Effector memory CD8-positive, alpha-beta T cell (primary cell): Measurements from ENCODE around the gene LRBA.
"Not testable (repeated sequence)": the region's sequence is repeated elsewhere in the genome, so short reads cannot be mapped to it uniquely, and the experiment has no call there.

Source experiments
- ATAC-seq: fragments of 150-1000 bp; cut with Tn5 transposase; replicated peaks from 2 replicates; pipeline ENCODE4 v1.10.0; 2021; ENCODE audit warnings: mild to moderate bottlenecking, moderate library complexity
- DNase-seq, 3 experiments: peaks; one replicate each; pipeline ENCODE4 v3.0.0; 2021
- H3K27ac Mint-ChIP-seq, 2 donors: one replicate each; pipeline ENCODE4 v1.8.0; 2022; ENCODE audit warnings: mild to moderate bottlenecking in 2 of 2, mixed read lengths in 2 of 2, moderate library complexity in 2 of 2
- H3K27me3 Mint-ChIP-seq, 2 donors: one replicate each; pipeline ENCODE4 v1.8.0; 2022; ENCODE audit warnings: mixed read lengths in 2 of 2
- H3K36me3 Mint-ChIP-seq: one replicate; pipeline ENCODE4 v1.8.0; 2022; ENCODE audit warnings: mild to moderate bottlenecking, moderate library complexity, mixed read lengths; ENCODE audit not compliant: insufficient read depth
- H3K4me1 Mint-ChIP-seq, 2 donors: one replicate each; pipeline ENCODE4 v1.8.0; 2022; ENCODE audit warnings: low read depth in 2 of 2, mixed read lengths in 2 of 2
- H3K4me3 Mint-ChIP-seq, 2 donors: one replicate each; pipeline ENCODE4 v1.8.0; 2022; ENCODE audit warnings: mild to moderate bottlenecking in 2 of 2, mixed read lengths in 2 of 2, moderate library complexity in 2 of 2
- H3K9me3 Mint-ChIP-seq, 2 donors: one replicate each; pipeline ENCODE4 v1.8.0; 2022; ENCODE audit warnings: mixed read lengths in 2 of 2

The LRBA gene

GRCh38 chr4:150578745-150579501, 436.2 kb downstream of the LRBA start:
- DNase-seq: no peak
- H3K27me3 Mint-ChIP-seq: no peaks in the 10 kb centered on the region

DNA sequence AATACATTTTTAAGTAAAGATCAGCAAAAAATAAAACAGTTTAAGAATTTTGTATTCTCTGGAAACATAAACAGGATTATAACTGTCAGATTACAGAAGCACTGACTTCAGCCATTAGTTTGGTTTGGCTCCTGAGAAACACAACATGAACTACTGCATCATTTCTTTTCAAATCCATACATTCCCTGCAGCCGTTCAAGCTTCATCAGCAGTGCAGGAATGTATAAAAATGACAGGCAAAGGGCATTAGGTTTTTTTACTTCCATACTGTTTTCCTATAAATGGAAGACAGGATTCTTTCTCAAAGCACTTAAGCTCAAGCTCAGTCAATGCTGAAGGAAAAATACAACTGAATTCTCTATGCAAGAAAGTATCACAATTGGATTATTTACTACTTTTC, 437.3 kb downstream of the LRBA start:
- Mint-ChIP-seq H3K27me3 (no peaks in the 10 kb centered on the region), H3K36me3 (peaks cover 11% of the 10 kb centered on the region), H3K4me1 (peaks cover 2 to 9% of the 10 kb centered on the region in 2 donors), H3K4me3 (no peak overlapping the region), H3K9me3 (no peaks in the 10 kb centered on the region), H3K27ac (no peak overlapping the region)
- ATAC-seq (no peak), DNase-seq (no peak)

More at GRCh38 chr4:150578745-150579501, 436.2 kb downstream of the LRBA start:
- Mint-ChIP-seq H3K27ac (peak overlapping the region in 1 of 2 donors; percentile 27), H3K4me1 (peaks cover 0 to 9% of the 10 kb centered on the region in 2 donors), H3K4me3 (no peak overlapping the region), H3K9me3 (no peaks in the 10 kb centered on the region), H3K36me3 (peaks cover 18% of the 10 kb centered on the region)
- ATAC-seq: no peak

DNA sequence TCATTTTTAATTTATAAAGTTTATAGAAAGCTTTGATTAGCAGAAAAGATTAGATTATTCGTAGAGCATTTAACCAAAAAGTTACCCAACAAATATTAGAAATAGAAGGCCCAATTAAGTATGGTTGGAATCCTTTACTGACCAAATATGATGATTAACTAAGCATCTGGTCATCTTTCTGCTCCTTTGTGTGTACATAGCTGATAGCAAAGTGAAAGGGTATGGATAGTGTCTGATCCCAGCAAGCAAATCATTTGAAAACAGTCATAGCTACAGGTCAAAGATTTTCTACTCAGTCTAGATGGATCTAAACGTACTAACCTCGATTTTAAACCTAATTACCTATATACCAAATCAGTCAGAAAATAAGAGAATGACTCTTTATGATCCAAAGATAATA, 440.4 kb downstream of the LRBA start:
- Mint-ChIP-seq H3K36me3 (no peaks in the 10 kb centered on the region), H3K4me1 (peaks cover 2 to 9% of the 10 kb centered on the region in 2 donors), H3K27me3 (no peaks in the 10 kb centered on the region), H3K4me3 (no peak overlapping the region), H3K9me3 (no peaks in the 10 kb centered on the region), H3K27ac (no peak overlapping the region)
- ATAC-seq (no peak), DNase-seq (no peak)

- H3K4me3 Mint-ChIP-seq: peak overlapping the region in 1 of 2 donors; percentile 23
- DNase-seq (no peak), ATAC-seq (no peak)
- no peaks in the 10 kb centered on the region for H3K9me3 Mint-ChIP-seq
- peaks cover 2 to 3% of the 10 kb centered on the region in 2 donors for H3K4me1 Mint-ChIP-seq
- H3K27ac Mint-ChIP-seq: peak overlapping the region in 1 of 2 donors; percentile 45
- H3K27me3 Mint-ChIP-seq: no peaks in the 10 kb centered on the region
- H3K36me3 Mint-ChIP-seq: no peaks in the 10 kb centered on the region
Observed at GRCh38 chr4:150573534-150573933, 441.6 kb downstream of the LRBA start.

DNA sequence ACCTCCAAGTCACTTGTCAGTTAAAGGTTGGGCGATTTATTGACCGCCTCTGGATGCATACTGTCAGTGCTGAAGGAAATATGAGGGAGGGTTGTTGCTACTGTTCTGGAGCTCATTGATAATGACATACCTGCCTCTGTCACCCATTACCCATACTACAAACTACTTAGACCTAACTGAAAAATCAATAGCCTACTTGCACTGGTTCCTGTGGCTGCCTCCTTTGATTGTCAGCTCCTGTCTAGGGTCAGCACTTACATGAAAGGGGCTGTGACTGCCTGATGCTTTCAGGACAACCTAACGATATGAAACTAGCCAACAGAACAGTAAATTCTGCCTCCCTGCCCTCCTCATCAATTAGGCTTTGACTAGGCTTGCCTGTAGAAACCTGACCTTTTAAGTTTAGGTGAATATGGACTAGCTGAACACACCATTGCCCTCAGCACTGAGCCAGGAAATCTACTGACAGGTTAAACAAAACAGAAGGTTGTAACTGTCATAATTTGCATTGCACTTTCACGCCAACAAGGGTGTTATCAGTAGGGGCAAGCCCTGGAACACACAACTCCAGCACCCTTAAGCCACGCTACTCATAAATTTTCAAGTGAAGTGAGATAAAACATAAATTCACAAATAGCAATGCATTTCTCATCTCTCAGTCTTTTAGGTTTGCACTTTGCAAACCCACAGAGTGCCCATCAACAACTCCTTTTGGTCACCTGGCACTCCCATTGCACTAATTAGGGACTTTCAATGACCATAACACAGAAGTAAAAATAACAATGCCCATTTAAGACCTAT, 442.2 kb downstream of the LRBA start:
- H3K9me3 Mint-ChIP-seq: no peaks in the 10 kb centered on the region
- peak overlapping the region in 1 of 2 donors; percentile 45 for H3K27ac Mint-ChIP-seq
- peaks cover 2 to 3% of the 10 kb centered on the region in 2 donors for H3K4me1 Mint-ChIP-seq
- no peak for ATAC-seq
- no peaks in the 10 kb centered on the region for H3K36me3 Mint-ChIP-seq
- peak overlapping the region in 1 of 2 donors; percentile 23 for H3K4me3 Mint-ChIP-seq
- no peaks in the 10 kb centered on the region for H3K27me3 Mint-ChIP-seq
- no peak for DNase-seq

DNA sequence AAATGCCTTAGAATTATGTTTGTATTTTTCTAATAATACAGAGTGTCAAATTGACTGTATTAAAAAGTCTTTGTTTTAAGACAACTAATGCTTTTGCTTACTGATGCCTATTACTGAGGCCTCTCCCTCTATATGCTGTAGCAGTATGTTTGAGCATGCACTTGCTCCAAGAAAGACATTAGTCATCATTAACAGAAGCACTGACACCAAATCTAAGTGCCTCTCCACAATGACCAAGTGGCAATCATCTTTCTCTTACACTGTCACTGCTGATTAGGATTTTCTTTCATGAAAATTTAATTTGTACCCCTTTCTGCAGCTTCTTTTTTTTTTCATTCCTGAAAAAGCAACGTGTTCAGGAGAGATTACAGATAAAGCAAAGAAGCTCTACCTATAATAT, 444.2 kb downstream of the LRBA start:
- H3K4me1 Mint-ChIP-seq: peaks cover 2 to 7% of the 10 kb centered on the region in 2 donors
- no peak for ATAC-seq

DNA sequence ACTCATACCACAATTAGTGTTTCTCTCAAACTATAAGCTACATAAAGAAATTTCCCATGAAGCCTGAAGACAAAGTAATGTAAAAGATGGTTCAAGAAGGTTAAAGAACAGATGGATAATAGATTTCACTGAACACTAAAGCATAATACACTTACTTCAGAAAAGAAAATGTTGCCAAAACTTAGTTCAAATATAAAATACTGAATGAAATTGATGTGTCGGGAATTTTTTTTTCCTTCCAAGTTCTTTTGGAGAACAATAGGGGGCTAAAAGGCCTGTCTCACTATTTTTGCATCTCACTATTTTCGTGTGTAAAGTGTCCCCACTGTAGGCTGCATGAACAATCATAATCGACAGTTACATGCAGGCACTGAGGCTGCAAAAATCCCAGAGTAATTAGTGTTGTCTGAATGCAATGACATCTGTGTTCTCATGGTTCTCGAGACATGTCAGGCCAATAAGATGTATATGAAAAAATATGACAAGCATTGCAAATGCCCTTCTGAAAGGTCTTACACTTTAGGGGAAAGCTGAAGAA, 445.0 kb downstream of the LRBA start:
- Mint-ChIP-seq H3K4me1 (peaks cover 2 to 7% of the 10 kb centered on the region in 2 donors), H3K9me3 (peaks cover 0 to 2% of the 10 kb centered on the region in 2 donors), H3K36me3 (no peaks in the 10 kb centered on the region), H3K4me3 (no peak overlapping the region), H3K27ac (no peak overlapping the region), H3K27me3 (no peaks in the 10 kb centered on the region)
- ATAC-seq (no peak), DNase-seq (no peak)

More for the DNA sequence above, 444.2 kb downstream of the LRBA start:
- Mint-ChIP-seq H3K27ac (peak overlapping the region in 1 of 2 donors; percentile 21), H3K27me3 (no peaks in the 10 kb centered on the region), H3K36me3 (no peaks in the 10 kb centered on the region), H3K9me3 (no peaks in the 10 kb centered on the region), H3K4me3 (no peak overlapping the region)
- DNase-seq: no peak

GRCh38 chr4:150569384-150569987, 445.6 kb downstream of the LRBA start:
- H3K36me3 Mint-ChIP-seq: no peaks in the 10 kb centered on the region
- ATAC-seq: no peak
- no peaks in the 10 kb centered on the region for H3K27me3 Mint-ChIP-seq
- no peak overlapping the region for H3K27ac Mint-ChIP-seq
- peaks cover 0 to 6% of the 10 kb centered on the region in 2 donors for H3K9me3 Mint-ChIP-seq
- DNase-seq: no peak
- peaks cover 2 to 4% of the 10 kb centered on the region in 2 donors for H3K4me1 Mint-ChIP-seq
- no peak overlapping the region for H3K4me3 Mint-ChIP-seq

DNA sequence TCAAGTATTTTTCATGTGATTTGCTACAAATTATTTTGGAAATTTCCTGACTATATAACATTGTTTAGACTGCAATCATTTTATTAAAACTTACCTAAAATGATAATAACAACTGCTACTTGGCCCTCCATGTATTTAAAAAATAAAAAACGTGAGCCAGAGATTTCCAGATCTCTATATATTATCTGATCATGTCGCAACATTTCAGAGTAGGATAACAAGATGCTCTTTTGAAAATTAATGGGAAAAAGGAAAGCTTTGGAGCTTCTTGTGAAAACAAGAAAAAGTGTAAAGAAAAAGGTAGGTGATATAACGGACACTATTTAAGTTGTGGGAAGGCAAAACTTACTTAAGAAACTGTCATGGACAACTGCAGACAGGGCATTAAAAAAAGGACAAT, 448.0 kb downstream of the LRBA start:
- H3K4me1 Mint-ChIP-seq: peaks cover 3 to 4% of the 10 kb centered on the region in 2 donors
- H3K27me3 Mint-ChIP-seq: no peaks in the 10 kb centered on the region
- DNase-seq: no peak
- H3K36me3 Mint-ChIP-seq: no peaks in the 10 kb centered on the region
- peaks cover 0 to 6% of the 10 kb centered on the region in 2 donors for H3K9me3 Mint-ChIP-seq
- H3K27ac Mint-ChIP-seq: no peak overlapping the region
- H3K4me3 Mint-ChIP-seq: no peak overlapping the region
- no peak for ATAC-seq

- not testable (repeated sequence) for DNase-seq, H3K4me1 Mint-ChIP-seq, H3K4me3 Mint-ChIP-seq, H3K36me3 Mint-ChIP-seq, H3K27ac Mint-ChIP-seq, H3K27me3 Mint-ChIP-seq, H3K9me3 Mint-ChIP-seq, ATAC-seq
Observed at GRCh38 chr4:150564967-150565366, 450.1 kb downstream of the LRBA start.

DNA sequence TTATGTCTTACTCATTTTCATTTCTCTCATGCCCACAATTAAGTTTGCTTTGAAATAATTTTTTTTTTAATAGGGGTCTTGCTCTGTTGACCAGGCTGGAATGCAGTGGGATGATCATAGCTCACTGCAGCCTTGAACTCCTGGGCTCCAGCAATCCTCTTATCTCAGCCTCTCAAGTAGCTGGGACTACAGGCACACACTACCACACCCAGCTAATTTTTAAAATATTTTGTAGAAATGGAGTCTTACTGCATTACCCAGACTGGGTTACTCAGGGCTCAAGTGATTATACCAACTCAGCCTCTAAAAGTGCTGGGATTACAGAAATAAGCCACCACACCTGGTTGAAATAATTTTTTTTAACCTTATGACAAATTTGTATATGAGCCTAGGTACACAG, 452.3 kb downstream of the LRBA start:
- Mint-ChIP-seq H3K36me3 (no peaks in the 10 kb centered on the region), H3K9me3 (peaks cover 0 to 6% of the 10 kb centered on the region in 2 donors), H3K27me3 (no peaks in the 10 kb centered on the region), H3K4me3 (no peak overlapping the region), H3K27ac (no peak overlapping the region), H3K4me1 (peaks cover 3 to 7% of the 10 kb centered on the region in 2 donors)
- ATAC-seq (no peak), DNase-seq (no peak)

DNA sequence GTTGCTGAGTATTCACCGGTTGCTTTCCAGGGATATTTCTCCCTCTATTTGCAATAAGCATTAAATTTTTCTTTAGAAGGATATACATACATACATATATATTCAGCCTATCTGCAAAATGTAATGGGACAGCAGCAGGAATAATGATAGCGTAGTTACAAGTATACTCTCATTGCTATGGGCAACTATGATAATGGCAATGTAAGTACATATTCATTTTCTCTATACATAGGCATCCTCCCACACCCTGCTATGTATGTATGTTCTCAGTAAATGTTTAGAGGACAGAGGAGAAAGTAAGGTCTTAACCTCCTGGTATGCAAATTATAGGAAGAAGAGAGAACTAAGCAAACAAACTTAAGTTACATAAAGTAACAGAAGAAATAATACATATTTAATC, 452.8 kb downstream of the LRBA start:
- H3K4me3 Mint-ChIP-seq: no peak overlapping the region
- H3K36me3 Mint-ChIP-seq: no peaks in the 10 kb centered on the region
- H3K27ac Mint-ChIP-seq: peak overlapping the region in 1 of 2 donors; percentile 31
- H3K4me1 Mint-ChIP-seq: peaks cover 3 to 7% of the 10 kb centered on the region in 2 donors
- H3K27me3 Mint-ChIP-seq: no peaks in the 10 kb centered on the region
- ATAC-seq (no peak), DNase-seq (no peak)
- peaks cover 0 to 6% of the 10 kb centered on the region in 2 donors for H3K9me3 Mint-ChIP-seq

DNA sequence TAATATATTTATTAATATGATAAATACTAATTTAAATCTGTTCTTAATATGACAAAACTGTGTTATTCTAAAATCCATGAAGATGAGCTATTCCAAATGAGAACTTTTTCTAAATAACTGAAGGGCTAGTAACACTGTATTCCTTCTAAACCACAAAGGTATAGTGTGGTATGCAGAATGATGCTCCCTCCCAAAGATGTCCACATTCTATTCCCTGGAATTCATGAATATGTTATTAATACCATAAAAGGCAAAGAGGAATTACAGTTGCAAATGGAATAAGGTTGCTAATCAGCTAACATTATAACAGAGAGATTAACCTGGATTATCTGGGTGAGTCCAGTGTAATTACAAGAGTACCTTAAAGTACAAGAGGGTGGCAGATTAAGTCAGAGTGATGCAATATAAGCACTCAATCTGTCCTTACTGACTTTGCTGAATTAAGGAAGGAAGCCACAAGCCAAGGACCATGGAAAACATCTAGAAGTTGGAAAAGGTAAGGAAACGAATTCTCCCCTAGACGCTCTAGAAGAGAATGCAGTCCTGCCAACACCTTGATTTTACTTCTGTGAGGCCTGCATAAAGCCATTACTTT, 453.8 kb downstream of the LRBA start:
- H3K27me3 Mint-ChIP-seq: no peaks in the 10 kb centered on the region
- no peak overlapping the region for H3K4me3 Mint-ChIP-seq
- ATAC-seq (no peak), DNase-seq (no peak)
- no peaks in the 10 kb centered on the region for H3K36me3 Mint-ChIP-seq
- H3K9me3 Mint-ChIP-seq: peaks cover 0 to 6% of the 10 kb centered on the region in 2 donors
- H3K27ac Mint-ChIP-seq: no peak overlapping the region
- peaks cover 3% of the 10 kb centered on the region in 2 donors for H3K4me1 Mint-ChIP-seq
